GM12865 (cell line): ENCODE data around the gene CTNNA3.

Experiments used
- DNase-seq: peaks from one replicate; pipeline ENCODE4 v3.0.0; 2010; ENCODE audit warnings: low read depth
- H3K4me3 ChIP-seq: 2 replicates; pipeline ENCODE4 v1.5.1; 2011; ENCODE audit warnings: mild to moderate bottlenecking, low read depth, low read length, control low read depth
- TF ChIP-seq, protein P1 (sequence below): IDR thresholded peaks from 2 replicates; pipeline ENCODE4 v1.5.1; 2011; ENCODE audit warnings: low read length, control low read depth, low read depth, inconsistent platforms; ENCODE audit not compliant: insufficient read depth; ENCODE audit errors: missing control alignments

Gene CTNNA3

DNA sequence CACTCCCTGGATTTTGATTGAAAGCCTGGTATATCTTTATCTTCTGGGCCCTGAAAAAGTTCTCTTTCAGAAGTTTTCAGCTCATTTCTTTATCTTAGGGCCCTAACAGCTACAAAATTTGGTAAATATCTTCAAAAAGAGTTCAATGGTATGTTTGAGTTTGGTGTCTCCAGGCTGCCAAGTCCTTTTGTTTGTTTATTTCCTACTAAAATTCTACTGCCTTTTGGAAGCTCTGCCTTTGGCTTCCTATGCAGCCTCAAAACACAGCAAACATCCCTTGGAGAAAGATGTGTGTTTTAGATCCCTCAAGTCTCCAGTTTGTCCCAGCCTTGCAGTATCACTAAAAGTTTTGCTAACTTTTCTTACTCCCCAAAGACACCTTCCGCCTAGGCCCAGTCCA lies 623.3 kb downstream of the CTNNA3 start:
- TF ChIP-seq, protein P1, sequence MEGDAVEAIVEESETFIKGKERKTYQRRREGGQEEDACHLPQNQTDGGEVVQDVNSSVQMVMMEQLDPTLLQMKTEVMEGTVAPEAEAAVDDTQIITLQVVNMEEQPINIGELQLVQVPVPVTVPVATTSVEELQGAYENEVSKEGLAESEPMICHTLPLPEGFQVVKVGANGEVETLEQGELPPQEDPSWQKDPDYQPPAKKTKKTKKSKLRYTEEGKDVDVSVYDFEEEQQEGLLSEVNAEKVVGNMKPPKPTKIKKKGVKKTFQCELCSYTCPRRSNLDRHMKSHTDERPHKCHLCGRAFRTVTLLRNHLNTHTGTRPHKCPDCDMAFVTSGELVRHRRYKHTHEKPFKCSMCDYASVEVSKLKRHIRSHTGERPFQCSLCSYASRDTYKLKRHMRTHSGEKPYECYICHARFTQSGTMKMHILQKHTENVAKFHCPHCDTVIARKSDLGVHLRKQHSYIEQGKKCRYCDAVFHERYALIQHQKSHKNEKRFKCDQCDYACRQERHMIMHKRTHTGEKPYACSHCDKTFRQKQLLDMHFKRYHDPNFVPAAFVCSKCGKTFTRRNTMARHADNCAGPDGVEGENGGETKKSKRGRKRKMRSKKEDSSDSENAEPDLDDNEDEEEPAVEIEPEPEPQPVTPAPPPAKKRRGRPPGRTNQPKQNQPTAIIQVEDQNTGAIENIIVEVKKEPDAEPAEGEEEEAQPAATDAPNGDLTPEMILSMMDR = no peak
- no peak for DNase-seq
- no peak overlapping the region for H3K4me3 ChIP-seq

- no peak overlapping the region for H3K4me3 ChIP-seq
- DNase-seq = no peak
- TF ChIP-seq, protein P1 = no peak
These were observed 645.6 kb downstream of the CTNNA3 start for GRCh38 chr10:67050415-67050814.

DNA sequence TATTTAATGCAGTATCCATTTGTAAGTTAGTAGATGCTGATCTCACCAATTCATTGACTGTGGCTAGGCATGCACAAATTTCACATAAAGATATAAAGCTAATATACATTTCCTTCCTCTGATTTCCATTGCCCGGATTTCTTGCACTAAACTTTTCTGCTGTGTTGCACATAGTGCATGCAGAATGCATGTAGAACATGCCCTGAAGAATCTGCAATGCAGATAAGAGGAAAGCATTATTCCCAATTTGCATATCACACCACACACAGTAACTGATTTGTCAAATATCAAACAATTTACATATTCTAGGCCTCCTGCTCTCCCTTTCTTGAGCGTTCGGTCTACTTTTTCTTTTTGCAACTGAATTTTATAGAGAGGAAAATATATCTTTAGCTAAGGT lies 646.0 kb downstream of the CTNNA3 start:
- no peak for DNase-seq
- H3K4me3 ChIP-seq = no peak overlapping the region
- TF ChIP-seq, protein P1 = no peak

- TF ChIP-seq, protein P1 = no peak
- no peak overlapping the region for H3K4me3 ChIP-seq
- no peak for DNase-seq
These were observed 649.5 kb downstream of the CTNNA3 start for GRCh38 chr10:67046507-67046906.

DNA sequence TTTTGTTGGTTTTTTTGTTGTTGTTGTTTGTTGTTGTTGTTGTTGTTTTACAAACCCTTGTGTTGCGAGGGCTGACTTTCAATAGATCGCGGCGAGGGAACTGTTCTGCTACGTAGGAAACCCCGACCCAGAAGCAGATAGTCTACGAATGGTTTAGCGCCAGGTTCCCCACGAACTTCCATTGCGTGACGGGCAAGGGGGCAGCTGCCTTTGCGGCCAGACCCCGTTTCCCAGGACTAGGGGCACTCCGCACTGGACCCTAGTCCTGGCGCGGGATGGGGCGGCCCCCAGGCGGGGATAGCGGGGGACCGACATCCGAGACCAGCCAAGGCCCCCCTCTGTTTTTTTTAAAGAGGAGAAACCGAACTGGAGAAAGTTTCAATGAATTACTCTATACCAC lies 650.6 kb downstream of the CTNNA3 start:
- no peak for DNase-seq
- TF ChIP-seq, protein P1 = no peak
- no peak overlapping the region for H3K4me3 ChIP-seq

DNA sequence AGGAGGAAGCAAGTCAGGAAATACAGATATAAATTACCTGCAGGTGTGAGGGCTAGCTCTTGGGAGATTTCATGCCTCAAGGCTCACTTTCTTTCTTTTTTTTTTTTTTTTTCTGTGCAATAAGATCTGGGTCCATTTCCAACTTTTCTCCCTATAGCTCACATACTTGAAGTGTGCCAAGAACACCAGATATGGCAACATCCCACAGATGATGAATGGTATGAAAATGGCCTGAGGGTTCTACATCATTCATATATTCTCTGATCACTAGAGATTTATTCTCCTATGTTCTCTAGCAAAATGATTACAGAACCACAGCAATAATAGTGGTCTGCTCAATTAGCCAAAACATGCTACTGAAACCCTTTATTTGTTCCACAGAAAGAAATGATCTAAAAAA lies 653.0 kb downstream of the CTNNA3 start:
- TF ChIP-seq, protein P1 = no peak
- no peak overlapping the region for H3K4me3 ChIP-seq
- no peak for DNase-seq

- no peak for DNase-seq
- no peak overlapping the region for H3K4me3 ChIP-seq
- TF ChIP-seq, protein P1 = no peak
These were observed 659.2 kb downstream of the CTNNA3 start for GRCh38 chr10:67036808-67037207.
